ENCODE measurements around the gene TTC28. TPM values are rescaled to one million over a fixed set of nuclear protein-coding genes. Genes with fewer than 3 reads are reported as not detected.

TTC28 gene
- total and polyA plus RNA-seq, 2 donors (not counting 3 experiments of a cell fraction or from before 2014, with no cell fraction given): 16.5 to 51.1 TPM

DNA sequence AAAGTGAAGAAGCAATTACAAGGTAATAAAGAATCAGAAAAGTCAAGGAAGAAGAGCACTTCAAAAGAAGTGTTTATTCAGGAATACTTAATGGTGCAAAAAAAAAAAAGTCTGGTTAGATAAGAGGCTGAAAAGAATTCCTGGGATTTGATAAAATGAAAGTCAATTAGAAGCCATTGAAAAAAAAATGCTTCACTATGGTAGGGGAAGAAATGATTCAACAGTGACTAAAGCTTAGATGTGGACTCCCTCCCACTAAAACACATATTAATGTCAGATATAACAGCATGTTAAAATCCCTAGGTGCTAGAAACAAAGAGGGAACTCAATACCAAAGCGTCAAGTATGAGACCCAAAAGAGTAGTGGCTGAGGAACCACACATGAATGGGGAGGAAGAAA, 425.2 kb downstream of the TTC28 start:
- no peak overlapping the region for H2AFZ ChIP-seq (ENCODE audit: low read depth, low read length)
- no TSS peak for BruUV-seq (replicated peaks)
- DNase-seq (ENCODE audit: low read depth, low spot score) (no peak), FAIRE-seq (no peak)
- no peaks in the 10 kb centered on the region for H3K36me3 ChIP-seq (ENCODE audit: control insufficient read depth in 2 of 2, extremely low read depth in 1 of 2, insufficient read depth in 2 of 2, low read length in 2 of 2)
- H3K4me2 ChIP-seq (ENCODE audit: insufficient read depth, low read length): no peak overlapping the region
- H3K4me1 ChIP-seq (ENCODE audit: control insufficient read depth, extremely low read depth, insufficient read depth, low read length): no peaks in the 10 kb centered on the region
- no peaks in the 10 kb centered on the region for H3K79me2 ChIP-seq (ENCODE audit: control insufficient read depth, insufficient read depth, low read length)
- H3K27me3 ChIP-seq (ENCODE audit: control insufficient read depth in 2 of 2, insufficient read depth in 2 of 2, low read length in 2 of 2): no peaks in the 10 kb centered on the region
- no peak overlapping the region for H3K9ac ChIP-seq (replicated peaks; ENCODE audit: extremely low read depth, insufficient read depth, low read length)
- H3K27ac ChIP-seq (ENCODE audit: insufficient read depth, low read depth, low read length): no peak overlapping the region
- POLR2A ChIA-PET: no interaction called here
- H3K9me1 ChIP-seq (replicated peaks; ENCODE audit: control insufficient read depth, extremely low read depth, insufficient read depth, low read length): no peaks in the 10 kb centered on the region
- intact Hi-C loops (cut with micrococcal nuclease) (no loop called here), dilution Hi-C loops (cut with MboI; ENCODE audit: extremely low pct_ligation_motif_present, low sequenced_read_pairs) (no loop called here)
- H4K20me1 ChIP-seq (replicated peaks; ENCODE audit: control insufficient read depth, extremely low read depth, insufficient read depth, low read length): no peaks in the 10 kb centered on the region
- CTCF ChIA-PET: interaction anchor here (1.9 to 3.4 kb wide), 3 partner anchors 10 to 338 kb away, joined by 11 to 23 read pairs (median 12); no protein-coding TSS in a partner anchor
- no peaks in the 10 kb centered on the region for H3K9me3 ChIP-seq (replicated peaks; ENCODE audit: control insufficient read depth, insufficient read depth, low read length)
- H3K4me3 ChIP-seq (replicated peaks in 1 of 3; ENCODE audit: insufficient read depth in 1 of 3, low read depth in 1 of 3, low read length in 3 of 3): no peak overlapping the region
- TF ChIP-seq, protein P1, sequence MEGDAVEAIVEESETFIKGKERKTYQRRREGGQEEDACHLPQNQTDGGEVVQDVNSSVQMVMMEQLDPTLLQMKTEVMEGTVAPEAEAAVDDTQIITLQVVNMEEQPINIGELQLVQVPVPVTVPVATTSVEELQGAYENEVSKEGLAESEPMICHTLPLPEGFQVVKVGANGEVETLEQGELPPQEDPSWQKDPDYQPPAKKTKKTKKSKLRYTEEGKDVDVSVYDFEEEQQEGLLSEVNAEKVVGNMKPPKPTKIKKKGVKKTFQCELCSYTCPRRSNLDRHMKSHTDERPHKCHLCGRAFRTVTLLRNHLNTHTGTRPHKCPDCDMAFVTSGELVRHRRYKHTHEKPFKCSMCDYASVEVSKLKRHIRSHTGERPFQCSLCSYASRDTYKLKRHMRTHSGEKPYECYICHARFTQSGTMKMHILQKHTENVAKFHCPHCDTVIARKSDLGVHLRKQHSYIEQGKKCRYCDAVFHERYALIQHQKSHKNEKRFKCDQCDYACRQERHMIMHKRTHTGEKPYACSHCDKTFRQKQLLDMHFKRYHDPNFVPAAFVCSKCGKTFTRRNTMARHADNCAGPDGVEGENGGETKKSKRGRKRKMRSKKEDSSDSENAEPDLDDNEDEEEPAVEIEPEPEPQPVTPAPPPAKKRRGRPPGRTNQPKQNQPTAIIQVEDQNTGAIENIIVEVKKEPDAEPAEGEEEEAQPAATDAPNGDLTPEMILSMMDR (IDR thresholded peaks at IDR 0.05; ENCODE audit: extremely low read depth in 1 of 2, insufficient read depth in 1 of 2, low read depth in 1 of 2, low read length in 2 of 2): no peak
- no peak for TF ChIP-seq MYC (IDR thresholded peaks at IDR 0.05; ENCODE audit: low read depth, low read length)
- TF ChIP-seq POLR2AphosphoS5 (IDR thresholded peaks at IDR 0.05; ENCODE audit: insufficient read depth, low read depth, low read length): no peak
- no peak for TF ChIP-seq JUN (IDR thresholded peaks at IDR 0.05; ENCODE audit: borderline replicate concordance, insufficient read depth, insufficient read length, low read depth)
- TF ChIP-seq FOS (IDR thresholded peaks at IDR 0.05; ENCODE audit: borderline replicate concordance, insufficient read depth, low read length): no peak
- no peak for TF ChIP-seq POLR2A (IDR thresholded peaks at IDR 0.05; ENCODE audit: low read depth, low read length)
- TF ChIP-seq GATA2 (IDR thresholded peaks at IDR 0.05; ENCODE audit: insufficient read depth, insufficient read length, low read depth, low read length): no peak
- TF ChIP-seq, protein P2, sequence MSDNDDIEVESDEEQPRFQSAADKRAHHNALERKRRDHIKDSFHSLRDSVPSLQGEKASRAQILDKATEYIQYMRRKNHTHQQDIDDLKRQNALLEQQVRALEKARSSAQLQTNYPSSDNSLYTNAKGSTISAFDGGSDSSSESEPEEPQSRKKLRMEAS (IDR thresholded peaks at IDR 0.05; ENCODE audit: insufficient read depth, insufficient read length): no peak
- TF ChIP-seq EZH2 (IDR thresholded peaks at IDR 0.05; ENCODE audit: borderline replicate concordance, low read depth, low read length, severe bottlenecking): no peak

Data from endothelial cell of umbilical vein (primary cell).